GM23338 (cell line): ENCODE results near the gene KIAA1549. TPM values are rescaled to one million over a fixed set of nuclear protein-coding genes. Genes with fewer than 3 reads are reported as not detected.

Source experiments
- CREB1 ChIP-seq: fragments of 250-450 bp; sonication (Bioruptor Pico); IDR thresholded peaks from 2 replicates; pipeline ENCODE4 v1.5.0; 2020; ENCODE audit warnings: low read depth, mild to moderate bottlenecking, moderate library complexity
- EZH2 ChIP-seq: fragments of 200-600 bp; sonication (generic); IDR thresholded peaks from one replicate; pipeline ENCODE4 v1.8.0; 2017; ENCODE audit warnings: antibody characterized with exemption, mild to moderate bottlenecking, low read depth; ENCODE audit not compliant: unreplicated experiment
- JUNB ChIP-seq: IDR thresholded peaks from one replicate; pipeline ENCODE4 v1.6.1; 2016; ENCODE audit warnings: antibody characterized with exemption; ENCODE audit not compliant: unreplicated experiment
- POLR2AphosphoS5 ChIP-seq: IDR thresholded peaks from 2 replicates; pipeline ENCODE4 v1.6.1; 2016; ENCODE audit warnings: antibody characterized with exemption, low read depth
- polyA plus RNA-seq: library from polyadenylated mRNA; unstranded; fragments of >200 nt; fragmentation: Nextera tagmentation; extraction: Ambion mirVana; gene quantifications from 2 replicates; pipeline ENCODE4 v1.2.1, GENCODE V29; 2016
- total RNA-seq: library from RNA; depleted of rRNA; stranded (reverse); fragments of >200 nt; shearing (Covaris generic); gene quantifications from 2 replicates; pipeline ENCODE4 v1.2.3, GENCODE V29; 2014
- TF ChIP-seq, protein P1 (sequence below): fragments of 250-450 bp; sonication (Bioruptor Pico); IDR thresholded peaks from 2 replicates; pipeline ENCODE4 v1.5.0; 2020; ENCODE audit warnings: mild to moderate bottlenecking, moderate library complexity
- TF ChIP-seq, protein P2 (sequence below): IDR thresholded peaks from one replicate; pipeline ENCODE4 v1.6.1; 2018; ENCODE audit warnings: antibody characterized with exemption; ENCODE audit not compliant: unreplicated experiment

The KIAA1549 gene
- total and polyA plus RNA-seq, 2 experiments from 2014 or later: 3.6 to 13.5 TPM

DNA sequence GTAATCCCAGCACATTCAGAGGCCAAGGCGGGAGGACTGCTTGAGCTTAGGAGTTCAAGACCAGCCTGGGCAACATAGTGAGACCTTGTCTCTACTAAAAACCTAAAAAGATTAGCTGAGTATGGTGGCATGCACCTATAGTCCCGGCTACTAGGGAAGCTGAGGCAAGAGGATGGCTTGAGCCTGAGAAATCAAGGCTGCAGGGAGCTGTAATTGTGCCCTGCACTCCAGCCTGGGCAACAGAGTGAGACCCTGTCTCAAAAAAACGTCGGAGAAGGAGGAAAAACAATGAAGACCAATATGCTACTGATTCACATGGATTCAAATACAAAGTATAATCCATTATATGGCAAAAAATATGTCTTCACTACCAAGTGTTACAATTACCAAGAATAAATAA is 41.1 kb upstream of the KIAA1549 start (continued):
- TF ChIP-seq, protein P1, sequence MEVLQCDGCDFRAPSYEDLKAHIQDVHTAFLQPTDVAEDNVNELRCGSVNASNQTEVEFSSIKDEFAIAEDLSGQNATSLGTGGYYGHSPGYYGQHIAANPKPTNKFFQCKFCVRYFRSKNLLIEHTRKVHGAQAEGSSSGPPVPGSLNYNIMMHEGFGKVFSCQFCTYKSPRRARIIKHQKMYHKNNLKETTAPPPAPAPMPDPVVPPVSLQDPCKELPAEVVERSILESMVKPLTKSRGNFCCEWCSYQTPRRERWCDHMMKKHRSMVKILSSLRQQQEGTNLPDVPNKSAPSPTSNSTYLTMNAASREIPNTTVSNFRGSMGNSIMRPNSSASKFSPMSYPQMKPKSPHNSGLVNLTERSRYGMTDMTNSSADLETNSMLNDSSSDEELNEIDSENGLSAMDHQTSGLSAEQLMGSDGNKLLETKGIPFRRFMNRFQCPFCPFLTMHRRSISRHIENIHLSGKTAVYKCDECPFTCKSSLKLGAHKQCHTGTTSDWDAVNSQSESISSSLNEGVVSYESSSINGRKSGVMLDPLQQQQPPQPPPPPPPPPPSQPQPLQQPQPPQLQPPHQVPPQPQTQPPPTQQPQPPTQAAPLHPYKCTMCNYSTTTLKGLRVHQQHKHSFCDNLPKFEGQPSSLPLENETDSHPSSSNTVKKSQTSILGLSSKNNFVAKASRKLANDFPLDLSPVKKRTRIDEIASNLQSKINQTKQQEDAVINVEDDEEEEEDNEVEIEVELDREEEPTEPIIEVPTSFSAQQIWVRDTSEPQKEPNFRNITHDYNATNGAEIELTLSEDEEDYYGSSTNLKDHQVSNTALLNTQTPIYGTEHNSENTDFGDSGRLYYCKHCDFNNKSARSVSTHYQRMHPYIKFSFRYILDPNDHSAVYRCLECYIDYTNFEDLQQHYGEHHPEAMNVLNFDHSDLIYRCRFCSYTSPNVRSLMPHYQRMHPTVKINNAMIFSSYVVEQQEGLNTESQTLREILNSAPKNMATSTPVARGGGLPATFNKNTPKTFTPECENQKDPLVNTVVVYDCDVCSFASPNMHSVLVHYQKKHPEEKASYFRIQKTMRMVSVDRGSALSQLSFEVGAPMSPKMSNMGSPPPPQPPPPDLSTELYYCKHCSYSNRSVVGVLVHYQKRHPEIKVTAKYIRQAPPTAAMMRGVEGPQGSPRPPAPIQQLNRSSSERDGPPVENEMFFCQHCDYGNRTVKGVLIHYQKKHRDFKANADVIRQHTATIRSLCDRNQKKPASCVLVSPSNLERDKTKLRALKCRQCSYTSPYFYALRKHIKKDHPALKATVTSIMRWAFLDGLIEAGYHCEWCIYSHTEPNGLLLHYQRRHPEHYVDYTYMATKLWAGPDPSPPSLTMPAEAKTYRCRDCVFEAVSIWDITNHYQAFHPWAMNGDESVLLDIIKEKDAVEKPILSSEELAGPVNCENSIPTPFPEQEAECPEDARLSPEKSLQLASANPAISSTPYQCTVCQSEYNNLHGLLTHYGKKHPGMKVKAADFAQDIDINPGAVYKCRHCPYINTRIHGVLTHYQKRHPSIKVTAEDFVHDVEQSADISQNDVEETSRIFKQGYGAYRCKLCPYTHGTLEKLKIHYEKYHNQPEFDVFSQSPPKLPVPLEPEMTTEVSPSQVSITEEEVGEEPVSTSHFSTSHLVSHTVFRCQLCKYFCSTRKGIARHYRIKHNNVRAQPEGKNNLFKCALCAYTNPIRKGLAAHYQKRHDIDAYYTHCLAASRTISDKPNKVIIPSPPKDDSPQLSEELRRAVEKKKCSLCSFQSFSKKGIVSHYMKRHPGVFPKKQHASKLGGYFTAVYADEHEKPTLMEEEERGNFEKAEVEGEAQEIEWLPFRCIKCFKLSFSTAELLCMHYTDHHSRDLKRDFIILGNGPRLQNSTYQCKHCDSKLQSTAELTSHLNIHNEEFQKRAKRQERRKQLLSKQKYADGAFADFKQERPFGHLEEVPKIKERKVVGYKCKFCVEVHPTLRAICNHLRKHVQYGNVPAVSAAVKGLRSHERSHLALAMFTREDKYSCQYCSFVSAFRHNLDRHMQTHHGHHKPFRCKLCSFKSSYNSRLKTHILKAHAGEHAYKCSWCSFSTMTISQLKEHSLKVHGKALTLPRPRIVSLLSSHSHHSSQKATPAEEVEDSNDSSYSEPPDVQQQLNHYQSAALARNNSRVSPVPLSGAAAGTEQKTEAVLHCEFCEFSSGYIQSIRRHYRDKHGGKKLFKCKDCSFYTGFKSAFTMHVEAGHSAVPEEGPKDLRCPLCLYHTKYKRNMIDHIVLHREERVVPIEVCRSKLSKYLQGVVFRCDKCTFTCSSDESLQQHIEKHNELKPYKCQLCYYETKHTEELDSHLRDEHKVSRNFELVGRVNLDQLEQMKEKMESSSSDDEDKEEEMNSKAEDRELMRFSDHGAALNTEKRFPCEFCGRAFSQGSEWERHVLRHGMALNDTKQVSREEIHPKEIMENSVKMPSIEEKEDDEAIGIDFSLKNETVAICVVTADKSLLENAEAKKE (CRISPR knock-in tag): no peak
- TF ChIP-seq POLR2AphosphoS5 (no peak), EZH2 (no peak), JUNB (no peak), CREB1 (CRISPR knock-in tag) (no peak)
- TF ChIP-seq, protein P2, sequence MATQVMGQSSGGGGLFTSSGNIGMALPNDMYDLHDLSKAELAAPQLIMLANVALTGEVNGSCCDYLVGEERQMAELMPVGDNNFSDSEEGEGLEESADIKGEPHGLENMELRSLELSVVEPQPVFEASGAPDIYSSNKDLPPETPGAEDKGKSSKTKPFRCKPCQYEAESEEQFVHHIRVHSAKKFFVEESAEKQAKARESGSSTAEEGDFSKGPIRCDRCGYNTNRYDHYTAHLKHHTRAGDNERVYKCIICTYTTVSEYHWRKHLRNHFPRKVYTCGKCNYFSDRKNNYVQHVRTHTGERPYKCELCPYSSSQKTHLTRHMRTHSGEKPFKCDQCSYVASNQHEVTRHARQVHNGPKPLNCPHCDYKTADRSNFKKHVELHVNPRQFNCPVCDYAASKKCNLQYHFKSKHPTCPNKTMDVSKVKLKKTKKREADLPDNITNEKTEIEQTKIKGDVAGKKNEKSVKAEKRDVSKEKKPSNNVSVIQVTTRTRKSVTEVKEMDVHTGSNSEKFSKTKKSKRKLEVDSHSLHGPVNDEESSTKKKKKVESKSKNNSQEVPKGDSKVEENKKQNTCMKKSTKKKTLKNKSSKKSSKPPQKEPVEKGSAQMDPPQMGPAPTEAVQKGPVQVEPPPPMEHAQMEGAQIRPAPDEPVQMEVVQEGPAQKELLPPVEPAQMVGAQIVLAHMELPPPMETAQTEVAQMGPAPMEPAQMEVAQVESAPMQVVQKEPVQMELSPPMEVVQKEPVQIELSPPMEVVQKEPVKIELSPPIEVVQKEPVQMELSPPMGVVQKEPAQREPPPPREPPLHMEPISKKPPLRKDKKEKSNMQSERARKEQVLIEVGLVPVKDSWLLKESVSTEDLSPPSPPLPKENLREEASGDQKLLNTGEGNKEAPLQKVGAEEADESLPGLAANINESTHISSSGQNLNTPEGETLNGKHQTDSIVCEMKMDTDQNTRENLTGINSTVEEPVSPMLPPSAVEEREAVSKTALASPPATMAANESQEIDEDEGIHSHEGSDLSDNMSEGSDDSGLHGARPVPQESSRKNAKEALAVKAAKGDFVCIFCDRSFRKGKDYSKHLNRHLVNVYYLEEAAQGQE: no peak
